A549 treated with AZD9567 at 1 μM for 4 hours (cell line): ENCODE data around the gene NME7. TPM values are rescaled to one million over a fixed set of nuclear protein-coding genes. Genes with fewer than 3 reads are reported as not detected.

ENCODE experiments used
- total RNA-seq: library from RNA; stranded (reverse); fragments of 200-300 nt; extraction: Qiagen RNA extraction; gene quantifications from 5 replicates; pipeline ENCODE4 v1.2.3, GENCODE V29; 2022; ENCODE audit not compliant: insufficient read depth

The NME7 gene
- 18.3 to 60.3 TPM (median 23.4 TPM) in 5 replicates for total RNA-seq

GRCh38 chr1:169367686-169368405, at the start of gene NME7, which contains the start of gene BLZF1:
NME7 (minus strand) TSS chr1:169367797; CDS start chr1:169367710, 87 bp downstream.
BLZF1 (plus strand) TSS chr1:169368195; CDS start chr1:169369523, 1,328 bp downstream.

GRCh38 chr1:169106095-169106920, 261.3 kb downstream of the NME7 start, which contains the start of gene ATP1B1:
ATP1B1 (plus strand) TSS chr1:169106690; CDS start chr1:169106830, 140 bp downstream.

Other genes starting within 250 kb of the NME7 start
- 11.4 to 24.0 TPM (median 13.4 TPM) in 5 replicates for gene BLZF1, start 398 bp upstream of the NME7 start, total RNA-seq
- 0.08 to 0.18 TPM (median 0.12 TPM) in 4 of 5 replicates, not detected in the other for gene CCDC181, start 59.7 kb upstream of the NME7 start, total RNA-seq
- 22.5 to 28.8 TPM (median 26.1 TPM) in 5 replicates for gene SLC19A2, start 118.1 kb upstream of the NME7 start, total RNA-seq
- gene F5, start 218.7 kb upstream of the NME7 start, total RNA-seq: 0.06 to 0.17 TPM (median 0.12 TPM) in 4 of 5 replicates, not detected in the other